Endothelial cell of umbilical vein (primary cell): ENCODE data around the gene ESRRA. TPM values are rescaled to one million over a fixed set of nuclear protein-coding genes. Genes with fewer than 3 reads are reported as not detected.

Experiments used
- BruUV-seq: library from RNA; stranded (reverse); fragments of 400-500 nt; replicated peaks from 2 replicates; lab custom pipeline; 2021; lab: Mats Ljungman, UMichigan
- CTCF ChIA-PET: fragments of 300-600, 350-600 bp; sonication (Branson Sonifier 250); formaldehyde crosslinking; loops from one replicate; lab custom pipeline; 2021; ENCODE audit warnings: antibody characterized with exemption, inconsistent platforms; lab: Charles Lee
- POLR2A ChIA-PET: fragments of 300-600, 350-600 bp; sonication (Branson Sonifier 250); formaldehyde crosslinking; loops from one replicate; lab custom pipeline; 2021; ENCODE audit warnings: antibody characterized with exemption, inconsistent platforms; lab: Charles Lee
- DNase-seq: peaks from one replicate; pipeline ENCODE4 v3.0.0-alpha.2; 2011; ENCODE audit warnings: low read depth, low spot score
- FAIRE-seq: peaks from 2 replicates; lab custom pipeline; 2011; peaks lifted over from hg19 to GRCh38; lab: Jason Lieb, UNC
- H2AFZ ChIP-seq: 2 replicates; pipeline ENCODE4 v1.6.0; 2012; ENCODE audit warnings: low read depth, low read length, control low read depth, inconsistent platforms
- H3K27ac ChIP-seq: 2 replicates; pipeline ENCODE4 v1.5.1; 2011; ENCODE audit warnings: low read depth, mild to moderate bottlenecking, control low read depth, low read length, moderate library complexity; ENCODE audit not compliant: insufficient read depth
- H3K27me3 ChIP-seq, 2 experiments: 2 replicates each; pipeline versions ENCODE4 v1.6.0 to v1.6.1; 2011; ENCODE audit warnings: low read length in 2 of 2, mixed read lengths in 1 of 2; ENCODE audit not compliant: control insufficient read depth in 2 of 2, insufficient read depth in 2 of 2
- H3K36me3 ChIP-seq, 2 experiments: 2 replicates in 1 of 2; 3 replicates in 1 of 2; pipeline ENCODE4 v1.5.1; 2011; ENCODE audit warnings: low read length in 2 of 2, mild to moderate bottlenecking in 1 of 2, moderate library complexity in 1 of 2; ENCODE audit not compliant: control insufficient read depth in 2 of 2, insufficient read depth in 2 of 2; ENCODE audit errors: extremely low read depth in 1 of 2
- H3K4me1 ChIP-seq: 3 replicates; pipeline ENCODE4 v1.5.1; 2011; ENCODE audit warnings: mild to moderate bottlenecking, low read length; ENCODE audit not compliant: control insufficient read depth, insufficient read depth; ENCODE audit errors: extremely low read depth
- H3K4me2 ChIP-seq: 2 replicates; pipeline ENCODE4 v1.6.1; 2011; ENCODE audit warnings: low read length, control low read depth, mixed read lengths; ENCODE audit not compliant: insufficient read depth
- H3K4me3 ChIP-seq, 3 experiments: fragments of 200-600 bp in 1 of 3; sonication (generic), shearing (Covaris generic) in 1 of 3; replicated peaks in 1 of 3; 2 replicates each; pipeline ENCODE4 v1.5.1; 2011 to 2016; ENCODE audit warnings: control low read depth in 3 of 3, low read length in 3 of 3, mild to moderate bottlenecking in 2 of 3, inconsistent platforms in 1 of 3, low read depth in 1 of 3, moderate library complexity in 1 of 3; ENCODE audit not compliant: insufficient read depth in 1 of 3
- H3K79me2 ChIP-seq: 2 replicates; pipeline ENCODE4 v1.6.0; 2012; ENCODE audit warnings: low read length, inconsistent platforms; ENCODE audit not compliant: control insufficient read depth, insufficient read depth
- H3K9ac ChIP-seq: replicated peaks from 2 replicates; pipeline ENCODE3; 2011; ENCODE audit warnings: low read length, control low read depth; ENCODE audit not compliant: insufficient read depth; ENCODE audit errors: extremely low read depth
- H3K9me1 ChIP-seq: replicated peaks from 3 replicates; pipeline ENCODE4 v1.6.0; 2011; ENCODE audit warnings: mild to moderate bottlenecking, low read length; ENCODE audit not compliant: control insufficient read depth, insufficient read depth; ENCODE audit errors: extremely low read depth
- H3K9me3 ChIP-seq: replicated peaks from 2 replicates; pipeline ENCODE4 v1.5.1; 2012; ENCODE audit warnings: low read length, inconsistent platforms; ENCODE audit not compliant: control insufficient read depth, insufficient read depth
- H4K20me1 ChIP-seq: replicated peaks from 2 replicates; pipeline ENCODE3; 2011; ENCODE audit warnings: mild to moderate bottlenecking, low read length; ENCODE audit not compliant: control insufficient read depth, insufficient read depth; ENCODE audit errors: extremely low read depth
- CTCF ChIP-seq, 2 donors: IDR thresholded peaks; 1 replicate in 1 of 2; 2 replicates in 1 of 2; pipeline ENCODE4 v1.5.1; 2011; ENCODE audit warnings: low read length in 2 of 2, mild to moderate bottlenecking in 2 of 2, moderate library complexity in 2 of 2, control low read depth in 1 of 2, inconsistent platforms in 1 of 2, low read depth in 1 of 2; ENCODE audit not compliant: insufficient read depth in 1 of 2; ENCODE audit errors: extremely low read depth in 1 of 2
- EZH2 ChIP-seq: IDR thresholded peaks from 2 replicates; pipeline ENCODE4 v1.6.1; 2012; ENCODE audit warnings: borderline replicate concordance, low read depth, mild to moderate bottlenecking, moderate library complexity, low read length, inconsistent platforms; ENCODE audit not compliant: severe bottlenecking
- FOS ChIP-seq: IDR thresholded peaks from 2 replicates; pipeline ENCODE4 v1.6.1; 2011; ENCODE audit warnings: mild to moderate bottlenecking, low read length, moderate library complexity, borderline replicate concordance; ENCODE audit not compliant: insufficient read depth
- GATA2 ChIP-seq: IDR thresholded peaks from 2 replicates; pipeline ENCODE4 v1.7.0; 2011; ENCODE audit warnings: low read depth, mild to moderate bottlenecking, moderate library complexity, mixed read lengths, low read length; ENCODE audit not compliant: insufficient read length, insufficient read depth
- JUN ChIP-seq: IDR thresholded peaks from 2 replicates; pipeline ENCODE4 v1.6.1; 2011; ENCODE audit warnings: borderline replicate concordance, low read depth; ENCODE audit not compliant: insufficient read length, insufficient read depth
- MYC ChIP-seq: IDR thresholded peaks from one replicate; pipeline ENCODE4 v1.6.1; 2011; ENCODE audit warnings: mild to moderate bottlenecking, low read depth, low read length
- POLR2AphosphoS5 ChIP-seq: IDR thresholded peaks from 2 replicates; pipeline ENCODE4 v1.6.1; 2012; ENCODE audit warnings: low read depth, mild to moderate bottlenecking, control low read depth, low read length, moderate library complexity; ENCODE audit not compliant: insufficient read depth
- dilution Hi-C: fragments of 300-500 bp; cut with MboI; formaldehyde crosslinking; loops from one replicate; pipeline ENCODE4 v1.15.0; 2019; ENCODE audit warnings: low sequenced_read_pairs; ENCODE audit not compliant: extremely low pct_ligation_motif_present
- intact Hi-C: fragments of 100-400 bp; cut with micrococcal nuclease; formaldehyde crosslinking; loops from one replicate; pipeline ENCODE4 v1.10.0; 2022
- polyA plus RNA-seq, 4 experiments: library from polyadenylated mRNA; depleted of rRNA in 3 of 4; stranded (reverse) in 3 of 4; unstranded in 1 of 4; fragments of >200 nt; gene quantifications; 2 replicates each; pipeline versions ENCODE4 v1.2.1 to v1.2.3, GENCODE V29; 2011 to 2012; ENCODE audit warnings: missing spikeins in 1 of 4
- total RNA-seq: library from RNA; stranded (reverse); gene quantifications from 2 replicates; pipeline ENCODE4 v1.2.3, GENCODE V29; 2021
- TF ChIP-seq, protein P1 (sequence below): IDR thresholded peaks from 2 replicates; pipeline ENCODE4 v1.6.1; 2011; ENCODE audit not compliant: insufficient read depth, insufficient read length

ESRRA gene
- total and polyA plus RNA-seq, 2 donors (not counting 3 experiments of a cell fraction or from before 2014, with no cell fraction given): 17.2 to 37.4 TPM

- Histone ChIP-seq H3K9me1 (no peaks in the 10 kb centered on the region), H2AFZ (no peak overlapping the region), H3K4me3 (no peak overlapping the region), H4K20me1 (no peaks in the 10 kb centered on the region), H3K79me2 (no peaks in the 10 kb centered on the region), H3K36me3 (no peaks in the 10 kb centered on the region), H3K4me1 (peaks cover 6% of the 10 kb centered on the region), H3K4me2 (no peak overlapping the region), H3K9ac (no peak overlapping the region), H3K27ac (no peak overlapping the region), H3K9me3 (no peaks in the 10 kb centered on the region), H3K27me3 (no peaks in the 10 kb centered on the region)
- no peak for DNase-seq
- intact Hi-C loops (no loop called here), dilution Hi-C loops (no loop called here)
- FAIRE-seq: no peak
- TF ChIP-seq POLR2AphosphoS5: no peak
- TF ChIP-seq MYC: no peak
- TF ChIP-seq EZH2: no peak
- TF ChIP-seq, protein P1, sequence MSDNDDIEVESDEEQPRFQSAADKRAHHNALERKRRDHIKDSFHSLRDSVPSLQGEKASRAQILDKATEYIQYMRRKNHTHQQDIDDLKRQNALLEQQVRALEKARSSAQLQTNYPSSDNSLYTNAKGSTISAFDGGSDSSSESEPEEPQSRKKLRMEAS: no peak
- TF ChIP-seq CTCF (IDR thresholded peaks at IDR 0.05; ENCODE audit: extremely low read depth in 1 of 2, insufficient read depth in 1 of 2, low read depth in 1 of 2, low read length in 2 of 2): no peak
- TF ChIP-seq FOS: no peak
- no peak for TF ChIP-seq JUN
- no peak for TF ChIP-seq GATA2
- BruUV-seq: no TSS peak
- CTCF ChIA-PET: interaction anchor here (0.6 to 5.5 kb wide), 4 partner anchors 9 to 51 kb away, joined by 3 to 72 read pairs (median 7); partner anchors contain the start of genes PRDX5 and TRMT112
- POLR2A ChIA-PET: no interaction called here
Observed at GRCh38 chr11:64351136-64351631, 45.9 kb downstream of the ESRRA start.
